ENCODE measurements around the gene XYLT1. TPM values are rescaled to one million over a fixed set of nuclear protein-coding genes. Genes with fewer than 3 reads are reported as not detected.

The XYLT1 gene
- polyA plus RNA-seq, 3 donors: 6.9 to 7.6 (median 7.6) TPM

DNA sequence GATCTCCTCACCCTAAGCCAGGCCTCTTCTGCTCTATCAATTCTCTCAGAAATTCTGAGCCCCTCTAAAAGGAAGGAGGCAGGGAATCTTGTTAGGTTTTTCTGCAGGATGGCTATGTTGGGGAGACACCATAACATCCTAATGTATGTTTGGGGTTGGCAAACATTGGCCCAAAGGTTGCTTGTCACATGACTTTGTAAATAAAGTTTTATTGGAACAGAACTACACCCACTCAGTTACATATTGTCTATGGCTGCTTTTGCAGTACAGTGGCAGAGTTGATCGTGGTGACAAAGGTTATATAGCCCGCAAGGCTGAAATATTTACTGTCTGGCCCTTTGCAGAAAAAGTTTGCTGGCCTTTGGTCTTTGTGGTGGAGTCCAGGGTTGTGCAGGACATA, 409.4 kb downstream of the XYLT1 start:
- DNase-seq: no peak

DNA sequence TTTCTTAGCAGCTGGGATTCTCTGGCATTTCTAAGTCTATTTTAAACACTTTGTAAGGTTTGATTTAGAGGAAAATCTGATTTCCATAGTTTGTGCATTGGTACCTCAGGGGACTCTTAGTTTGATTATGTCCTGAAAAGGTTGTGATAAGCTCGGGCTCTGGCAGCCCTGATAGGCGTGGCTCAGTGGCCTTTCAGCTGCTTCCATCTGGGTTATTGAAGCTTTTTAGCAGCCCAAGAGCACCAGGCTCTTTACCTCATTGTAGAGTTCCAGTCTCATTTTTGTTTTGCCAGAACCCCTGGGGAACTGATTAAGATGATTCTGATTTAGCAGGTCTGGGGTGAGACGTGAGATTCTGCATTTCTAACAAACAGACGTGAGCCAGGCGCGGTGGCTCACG, 412.3 kb downstream of the XYLT1 start:
- DNase-seq: no peak

DNA sequence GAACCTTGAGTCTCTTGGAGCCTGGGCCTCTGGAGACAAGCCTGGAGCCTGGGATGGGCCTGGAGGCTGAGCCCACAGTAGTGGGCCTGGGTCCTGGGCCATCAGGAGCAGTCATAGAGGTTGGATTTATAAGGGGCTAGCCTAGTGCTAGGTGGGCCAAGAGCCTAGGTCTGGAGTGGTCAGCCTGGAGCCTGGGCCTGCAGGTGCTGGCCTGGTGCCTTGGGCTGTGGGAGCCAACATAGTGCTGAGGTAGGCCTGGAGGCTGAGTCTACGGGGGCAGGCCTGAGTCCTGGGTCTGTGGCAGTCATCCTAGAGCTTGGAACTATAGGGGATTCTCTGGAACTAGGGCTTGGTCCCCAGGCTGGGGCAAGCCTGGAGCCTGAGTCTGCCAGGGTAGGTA, 414.1 kb downstream of the XYLT1 start:
- DNase-seq: no peak

DNA sequence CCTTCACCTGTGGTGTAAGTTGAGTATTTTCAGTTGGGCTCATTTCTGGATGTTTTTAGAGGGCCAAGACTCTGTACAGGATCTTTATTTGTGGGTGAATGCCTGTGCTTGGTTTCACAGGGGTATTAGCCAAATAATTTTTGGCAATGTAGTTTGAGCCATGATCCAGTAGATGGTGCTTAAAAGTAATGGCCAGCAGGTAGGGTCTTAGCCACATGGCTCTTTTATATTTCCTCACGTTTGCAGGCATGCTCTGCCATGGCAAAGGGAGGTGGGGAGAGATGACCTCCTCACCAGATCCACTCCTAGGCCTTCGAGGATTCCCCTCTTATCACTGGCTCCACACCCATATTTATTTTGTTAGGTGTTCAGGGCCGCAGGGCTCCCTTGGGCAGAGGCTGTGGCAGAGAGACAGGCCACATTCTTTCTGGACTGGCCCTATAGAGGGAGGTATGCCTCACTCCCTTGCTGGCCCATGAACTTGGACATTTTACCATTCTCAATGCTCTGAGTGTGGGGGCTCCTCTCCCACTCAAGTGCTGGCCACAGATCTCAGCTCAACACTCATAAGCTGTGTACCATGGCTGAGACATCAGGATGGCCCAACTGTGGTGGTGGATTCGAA, 417.1 kb downstream of the XYLT1 start:
- no peak for DNase-seq

Measured in renal pelvis (tissue), 4 donors.